HG03025 (cell line): ENCODE measurements around the gene BLOC1S6.

Source experiments
- ATAC-seq: cut with Tn5 transposase; IDR thresholded peaks from one replicate; pipeline ENCODE4 v1.9.1; 2021; ENCODE audit warnings: mild to moderate bottlenecking, moderate library complexity; ENCODE audit not compliant: unreplicated experiment, low FRiP score

BLOC1S6 gene

GRCh38 chr15:45587095-45587862 is at the start of gene BLOC1S6:
Gene BLOC1S6, plus strand, starts transcription at chr15:45587379. Its CDS starts 65 bp downstream, at chr15:45587444.
- ATAC-seq: peak; percentile 76

- no peak for ATAC-seq
Measured at GRCh38 chr15:45539680-45540079, 47.5 kb upstream of the BLOC1S6 start.

GRCh38 chr15:45540531-45540930 is 46.6 kb upstream of the BLOC1S6 start:
- no peak for ATAC-seq

- no peak for ATAC-seq
Measured at GRCh38 chr15:45543051-45543450, 44.1 kb upstream of the BLOC1S6 start.

- no peak for ATAC-seq
Measured at GRCh38 chr15:45544266-45545023, 42.7 kb upstream of the BLOC1S6 start.

GRCh38 chr15:45546789-45547188 is 40.4 kb upstream of the BLOC1S6 start:
- ATAC-seq: no peak

- ATAC-seq: no peak
Measured at GRCh38 chr15:45548753-45549520, 38.2 kb upstream of the BLOC1S6 start.

GRCh38 chr15:45549541-45550220 is 37.5 kb upstream of the BLOC1S6 start:
- no peak for ATAC-seq

GRCh38 chr15:45550436-45550835 is 36.7 kb upstream of the BLOC1S6 start:
- ATAC-seq: no peak

- ATAC-seq: no peak
Measured at GRCh38 chr15:45551676-45552075, 35.5 kb upstream of the BLOC1S6 start.

GRCh38 chr15:45555934-45556608 is 31.1 kb upstream of the BLOC1S6 start:
- ATAC-seq: no peak

- ATAC-seq: no peak
Measured at GRCh38 chr15:45572617-45573016, 14.6 kb upstream of the BLOC1S6 start.

- ATAC-seq: no peak
Measured at GRCh38 chr15:45573961-45574629, 13.1 kb upstream of the BLOC1S6 start.

GRCh38 chr15:45581919-45582318 is 5.3 kb upstream of the BLOC1S6 start:
- ATAC-seq: no peak

- no peak for ATAC-seq
Measured at GRCh38 chr15:45583731-45584639, 3.2 kb upstream of the BLOC1S6 start.

- no peak for ATAC-seq
Measured at GRCh38 chr15:45585069-45585791, 1.9 kb upstream of the BLOC1S6 start.

GRCh38 chr15:45586125-45586524 is 1.1 kb upstream of the BLOC1S6 start:
- ATAC-seq: no peak

- ATAC-seq: peak; percentile 20
Measured at GRCh38 chr15:45586601-45587094, 531 bp upstream of the BLOC1S6 start.
